HepG2 (cell line): Measurements from ENCODE around the gene NOCT. TPM values are rescaled to one million over a fixed set of nuclear protein-coding genes. Genes with fewer than 3 reads are reported as not detected.
A peak's percentile ranks its signal among the peaks of the same experiment; 100 is the strongest.

ENCODE experiments used
- ATAC-seq: fragments of 200-7000 bp; cut with Tn5 transposase; 3 replicates; pipeline ENCODE4 v1.9.1; 2020; ENCODE audit warnings: mild to moderate bottlenecking, moderate library complexity
- BruUV-seq: library from RNA; stranded (reverse); fragments of 400-500 nt; replicated peaks from 2 replicates; lab custom pipeline; 2021; lab: Mats Ljungman, UMichigan
- CTCF ChIA-PET: fragments of 300-600 bp; formaldehyde crosslinking; extraction: SDS; loops from one replicate; lab custom pipeline; 2021; ENCODE audit warnings: low total read pairs, inconsistent platforms, low intra/inter-chr PET ratio; lab: Yijun Ruan, JAX
- POLR2A ChIA-PET: fragments of 350-600 bp; sonication (Branson Sonifier 250); formaldehyde crosslinking; loops from one replicate; lab custom pipeline; 2020; ENCODE audit warnings: antibody characterized with exemption, inconsistent platforms; lab: Yijun Ruan, JAX
- DNase-seq: peaks from one replicate; pipeline ENCODE4 v3.0.0-alpha.2; 2015; ENCODE audit warnings: low spot score
- FAIRE-seq: peaks from 3 replicates; lab custom pipeline; 2011; peaks lifted over from hg19 to GRCh38; lab: Jason Lieb, UNC
- H2AFZ ChIP-seq: one replicate; pipeline ENCODE4 v1.6.1; 2011; ENCODE audit warnings: low read length, inconsistent platforms
- H3K27ac ChIP-seq: fragments of 300-600 bp; 3 replicates; pipeline ENCODE4 v1.8.0; 2011; ENCODE audit warnings: mixed run types, mild to moderate bottlenecking, mixed read lengths, low read length, inconsistent platforms; ENCODE audit not compliant: insufficient read depth; ENCODE audit errors: extremely low read length
- H3K27me3 ChIP-seq, 2 experiments: fragments of 200-600 bp in 1 of 2; 2 replicates in 1 of 2; 3 replicates in 1 of 2; pipeline versions ENCODE4 v1.6.0 to v1.8.0; 2011; ENCODE audit warnings: low read length in 2 of 2, mild to moderate bottlenecking in 2 of 2, moderate library complexity in 2 of 2, inconsistent platforms in 1 of 2; ENCODE audit not compliant: insufficient read depth in 2 of 2, control insufficient read depth in 1 of 2
- H3K36me3 ChIP-seq, 2 experiments: fragments of 200-600 bp in 1 of 2; replicated peaks in 1 of 2; 2 replicates in 1 of 2; 3 replicates in 1 of 2; pipeline versions ENCODE4 v1.5.1 to v1.8.0; 2011; ENCODE audit warnings: low read length in 2 of 2, inconsistent platforms in 1 of 2; ENCODE audit not compliant: insufficient read depth in 2 of 2, control insufficient read depth in 1 of 2
- H3K4me1 ChIP-seq: 2 replicates; pipeline ENCODE4 v1.5.1; 2012; ENCODE audit warnings: low read length, inconsistent platforms; ENCODE audit not compliant: insufficient read depth
- H3K4me2 ChIP-seq: 2 replicates; pipeline ENCODE4 v1.6.0; 2011; ENCODE audit warnings: low read depth, low read length, inconsistent platforms
- H3K4me3 ChIP-seq, 3 experiments: fragments of 200-600 bp in 1 of 3; sonication (generic), shearing (Covaris generic) in 1 of 3; replicated peaks in 1 of 3; 2 replicates each; pipeline ENCODE4 v1.5.1; 2011 to 2016; ENCODE audit warnings: low read length in 3 of 3, inconsistent platforms in 2 of 3, low read depth in 2 of 3, mild to moderate bottlenecking in 2 of 3, control low read depth in 1 of 3, mixed read lengths in 1 of 3; ENCODE audit not compliant: insufficient read depth in 1 of 3
- H3K79me2 ChIP-seq: one replicate; pipeline ENCODE4 v1.6.1; 2011; ENCODE audit warnings: low read length, inconsistent platforms; ENCODE audit not compliant: insufficient read depth
- H3K9ac ChIP-seq: 2 replicates; pipeline ENCODE4 v1.6.0; 2011; ENCODE audit warnings: mild to moderate bottlenecking, low read depth, low read length, inconsistent platforms; ENCODE audit not compliant: insufficient read depth
- H3K9me3 ChIP-seq: 2 replicates; pipeline ENCODE4 v1.5.1; 2012; ENCODE audit warnings: mild to moderate bottlenecking, low read length
- H4K20me1 ChIP-seq: 2 replicates; pipeline ENCODE4 v1.6.0; 2011; ENCODE audit warnings: inconsistent platforms, mild to moderate bottlenecking, low read length, moderate library complexity; ENCODE audit not compliant: insufficient read depth
- ARID4A ChIP-seq: sonication (generic); formaldehyde crosslinking; IDR thresholded peaks from 2 replicates; pipeline ENCODE4 v1.5.0; 2020; ENCODE audit warnings: mild to moderate bottlenecking, missing genetic modification reagents, borderline replicate concordance
- FOXP1 ChIP-seq, 2 experiments: fragments of 450-650 bp in 1 of 2; IDR thresholded peaks; 2 replicates each; pipeline ENCODE4 v1.6.1; 2017 to 2018; ENCODE audit warnings: antibody characterized with exemption in 1 of 2
- SIX1 ChIP-seq: sonication (generic); formaldehyde crosslinking; IDR thresholded peaks from 2 replicates; pipeline ENCODE4 v1.4.0; 2020; ENCODE audit warnings: missing genetic modification reagents, borderline replicate concordance
- USF2 ChIP-seq, 2 experiments: sonication (generic) in 1 of 2; formaldehyde crosslinking in 1 of 2; IDR thresholded peaks; 2 replicates each; pipeline versions ENCODE4 v1.5.1 to v1.6.1; 2011 to 2020; ENCODE audit warnings: borderline replicate concordance in 1 of 2, low read depth in 1 of 2, low read length in 1 of 2, mild to moderate bottlenecking in 1 of 2, missing genetic modification reagents in 1 of 2, moderate library complexity in 1 of 2
- WIZ ChIP-seq: sonication (generic); formaldehyde crosslinking; IDR thresholded peaks from 2 replicates; pipeline ENCODE4 v1.5.1; 2020; ENCODE audit warnings: mild to moderate bottlenecking, missing genetic modification reagents
- ZNF20 ChIP-seq: sonication (generic); formaldehyde crosslinking; IDR thresholded peaks from 2 replicates; pipeline ENCODE4 v1.4.0; 2020; ENCODE audit warnings: mild to moderate bottlenecking, moderate library complexity, missing genetic modification reagents
- ZNF451 ChIP-seq: sonication (generic); formaldehyde crosslinking; IDR thresholded peaks from 2 replicates; pipeline ENCODE4 v1.5.0; 2020; ENCODE audit warnings: mild to moderate bottlenecking, missing genetic modification reagents
- ZNF660 ChIP-seq: sonication (generic); formaldehyde crosslinking; IDR thresholded peaks from 2 replicates; pipeline ENCODE4 v1.5.1; 2020; ENCODE audit warnings: mild to moderate bottlenecking, low read depth, missing genetic modification reagents, borderline replicate concordance
- ZNF687 ChIP-seq: sonication (generic); formaldehyde crosslinking; IDR thresholded peaks from 2 replicates; pipeline ENCODE4 v1.5.1; 2020; ENCODE audit warnings: mild to moderate bottlenecking, missing genetic modification reagents, moderate library complexity
- WGBS: methylation state at CpG from one replicate; pipeline ENCODE4 v1.1.6; 2017; ENCODE audit warnings: low lambda C conversion rate; 5-methylcytosine and 5-hydroxymethylcytosine counted together
- in situ Hi-C: cut with HindIII; loops from 2 replicates; pipeline ENCODE4 v1.10.0; 2017; ENCODE audit warnings: low pct_unique_long_range_greater_than_20kb; ENCODE audit not compliant: extremely low pct_ligation_motif_present
- intact Hi-C: fragments of 100-400 bp; cut with micrococcal nuclease; formaldehyde crosslinking; loops from one replicate; pipeline ENCODE4 v1.10.0; 2022; ENCODE audit not compliant: unreplicated experiment
- polyA plus RNA-seq, 8 experiments: library from polyadenylated mRNA; depleted of rRNA in 3 of 8; stranded (reverse) in 7 of 8; unstranded in 1 of 8; fragments of >200 nt; fragmentation: Illumina TruSeq in 4 of 8; extraction: Trizol in 4 of 8; gene quantifications; 2 replicates each; pipeline versions ENCODE4 v1.2.1 to v1.2.3, GENCODE V29; 2011 to 2016; ENCODE audit warnings: low read depth in 4 of 8, missing spikeins in 1 of 8, mixed read lengths in 1 of 8; ENCODE audit not compliant: insufficient read depth in 1 of 8
- total RNA-seq, 5 experiments: library from RNA; depleted of rRNA; stranded (reverse); fragments of >200 nt; fragmentation: Illumina TruSeq; extraction: Trizol; gene quantifications; 2 replicates each; pipeline ENCODE4 v1.2.3, GENCODE V29; 2016; ENCODE audit warnings: low read depth in 1 of 5

The NOCT gene
- total and polyA plus RNA-seq, 2 of the 13 experiments (the other 11 are each of a cell fraction or from before 2014, with no cell fraction given), result 3.6 to 13.1 TPM

- Histone ChIP-seq H3K4me1 (0 out of 2 replicates have a peak, but pooled peaks cover 5% of the 10 kb centered on the region), H2AFZ (no peak overlapping the region), H4K20me1 (peaks cover 12% of the 10 kb centered on the region), H3K27ac (no peak overlapping the region), H3K4me3 (no peak overlapping the region), H3K36me3 (peaks cover 5% of the 10 kb centered on the region in 2 experiments; a peak in 2 of 5 replicates), H3K4me2 (no peak overlapping the region), H3K9ac (no peak overlapping the region), H3K27me3 (no peaks in the 10 kb centered on the region), H3K79me2 (peaks cover 65% of the 10 kb centered on the region), H3K9me3 (no peaks in the 10 kb centered on the region)
- ATAC-seq, result no peak
- TF ChIP-seq WIZ (CRISPR knock-in tag) (no peak), ZNF20 (CRISPR knock-in tag) (no peak), ARID4A (no peak), ZNF660 (CRISPR knock-in tag) (no peak), SIX1 (CRISPR knock-in tag) (no peak), USF2 (IDR thresholded peaks at IDR 0.05; ENCODE audit: low read depth, low read length) (no peak), USF2 (CRISPR knock-in tag; IDR thresholded peaks at IDR 0.05; ENCODE audit: borderline replicate concordance) (no peak), ZNF451 (no peak), ZNF687 (0 out of 2 replicates have a peak, but pooled peaks have one; percentile 15), FOXP1 (IDR thresholded peaks at IDR 0.05) (no peak), FOXP1 (CRISPR knock-in tag; IDR thresholded peaks at IDR 0.05) (no peak)
- DNase-seq, result no peak
- POLR2A ChIA-PET, result no interaction called here
- WGBS, result 96% methylated on average over 9 of the region's 11 CpGs
- intact Hi-C loops (no loop called here), in situ Hi-C loops (no loop called here)
- no TSS peak for BruUV-seq
- CTCF ChIA-PET, result no interaction called here
- FAIRE-seq, result no peak
Observed at GRCh38 chr4:139028191-139028661, 12.6 kb downstream of the NOCT start.
